OCI-M2 (cell line): ENCODE measurements around the gene H1-8.

Experiments
- DNase-seq: peaks from one replicate; lab custom pipeline; 2025; ENCODE audit not compliant: unreplicated experiment; lab: John Stamatoyannopoulos, UW

H1-8 gene

DNA sequence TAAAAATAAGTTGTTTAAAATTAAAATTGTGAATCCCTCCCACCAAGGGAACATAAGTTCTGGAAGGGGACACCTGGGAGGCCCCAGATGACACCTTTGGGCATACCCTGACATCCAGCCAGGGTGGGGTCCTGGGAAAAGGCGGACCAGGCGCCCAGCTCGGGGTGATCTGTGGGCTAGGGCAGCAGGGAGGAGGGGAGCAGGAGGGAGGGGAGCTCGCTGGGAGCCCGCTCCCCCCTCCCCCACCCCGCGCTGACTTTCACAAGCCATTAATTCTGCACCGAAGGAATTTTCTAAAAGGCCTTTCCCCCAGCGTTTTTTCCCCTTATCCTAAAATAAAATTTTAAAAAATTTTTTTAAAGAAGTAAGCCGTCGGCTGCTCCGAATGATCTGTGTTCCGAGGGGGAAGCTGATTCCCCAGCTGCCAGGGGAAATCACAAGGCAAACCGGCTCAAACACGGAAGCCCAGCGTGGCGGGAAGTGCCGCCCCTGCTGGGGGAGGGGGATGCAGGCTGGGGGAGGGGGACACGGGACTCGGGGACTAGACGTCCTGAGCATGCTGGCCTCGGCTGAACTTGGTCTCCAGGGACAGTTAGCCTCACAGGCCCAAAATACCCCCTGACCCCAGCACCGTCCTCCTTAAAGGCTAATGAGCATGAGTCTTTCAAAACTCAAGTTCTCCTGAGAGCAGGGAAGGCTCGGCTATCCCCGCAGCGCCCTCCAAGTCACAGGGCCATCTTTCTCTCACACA, 49.6 kb downstream of the H1-8 start:
- no peak for DNase-seq

DNA sequence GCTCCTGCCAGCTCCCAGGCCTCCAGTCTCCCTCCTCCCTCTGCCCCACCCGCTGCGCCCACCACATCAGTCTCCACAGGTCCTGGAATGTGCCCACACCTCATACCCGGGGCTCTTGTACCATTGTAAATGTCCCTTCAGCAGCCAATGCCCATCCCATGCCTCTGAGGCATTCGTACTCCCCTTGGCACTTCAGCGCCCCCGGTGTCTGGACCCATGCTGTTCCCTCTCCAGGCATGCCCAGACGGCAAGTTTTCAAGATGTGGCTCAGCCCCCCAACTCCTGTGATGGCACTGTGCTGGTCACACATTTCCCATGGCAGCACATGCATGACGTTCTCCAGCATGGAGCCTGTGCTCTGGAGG, 50.2 kb downstream of the H1-8 start:
- DNase-seq = no peak

DNA sequence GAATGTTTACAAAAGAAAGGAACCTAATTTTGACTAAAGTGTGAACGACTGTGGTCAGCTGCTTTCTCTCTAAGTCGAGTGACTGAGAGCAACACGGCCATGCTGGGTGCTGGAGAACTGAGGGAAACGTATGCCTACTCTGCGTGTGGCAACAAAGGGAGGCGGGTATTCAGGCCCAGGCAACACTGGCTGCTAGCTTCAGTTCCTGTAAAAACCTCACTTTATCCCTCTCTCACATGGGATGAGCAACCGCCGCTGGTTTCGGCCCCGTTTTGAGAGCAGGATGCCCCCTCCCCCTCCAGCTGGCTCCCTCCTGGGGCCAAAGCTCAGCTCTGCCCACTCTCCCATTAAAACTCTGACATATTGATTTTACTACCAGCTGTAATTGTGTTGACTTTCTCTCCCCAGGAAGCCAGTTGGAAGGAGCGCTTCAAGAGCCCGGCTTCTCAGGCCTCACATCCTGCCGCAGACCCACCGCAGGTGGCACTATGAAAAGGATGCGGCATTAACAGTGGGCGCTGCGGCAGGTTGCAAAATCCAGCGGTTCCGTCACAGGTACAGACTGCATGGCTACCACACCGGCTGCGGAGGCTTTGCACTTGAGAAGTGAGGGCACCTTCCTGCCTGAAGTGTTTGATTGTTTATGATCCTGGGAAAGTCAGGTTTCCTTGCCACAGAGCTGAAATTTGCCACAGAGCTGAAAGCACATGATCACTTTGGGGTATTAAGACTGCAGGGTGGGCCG, 50.8 kb downstream of the H1-8 start:
- no peak for DNase-seq

DNA sequence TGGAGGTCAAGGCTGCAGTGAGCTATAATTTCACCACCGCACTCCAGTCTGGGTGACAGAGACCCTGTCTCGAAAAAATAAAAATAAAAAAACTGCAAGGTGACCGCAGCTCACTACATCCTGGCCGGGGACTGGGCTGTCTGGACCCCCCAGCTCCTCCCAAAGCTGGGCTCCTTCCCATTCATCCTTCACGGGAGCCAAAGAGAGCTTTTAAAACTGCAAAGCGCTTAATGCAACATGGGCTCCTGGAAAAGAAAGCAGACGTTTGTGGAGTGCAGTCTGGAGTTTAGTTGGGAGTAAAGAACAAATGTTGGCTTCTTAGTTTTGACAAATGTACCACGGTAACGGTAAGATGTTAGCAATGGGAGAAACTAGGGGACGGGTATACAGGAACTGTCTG, 51.4 kb downstream of the H1-8 start:
- no peak for DNase-seq

DNA sequence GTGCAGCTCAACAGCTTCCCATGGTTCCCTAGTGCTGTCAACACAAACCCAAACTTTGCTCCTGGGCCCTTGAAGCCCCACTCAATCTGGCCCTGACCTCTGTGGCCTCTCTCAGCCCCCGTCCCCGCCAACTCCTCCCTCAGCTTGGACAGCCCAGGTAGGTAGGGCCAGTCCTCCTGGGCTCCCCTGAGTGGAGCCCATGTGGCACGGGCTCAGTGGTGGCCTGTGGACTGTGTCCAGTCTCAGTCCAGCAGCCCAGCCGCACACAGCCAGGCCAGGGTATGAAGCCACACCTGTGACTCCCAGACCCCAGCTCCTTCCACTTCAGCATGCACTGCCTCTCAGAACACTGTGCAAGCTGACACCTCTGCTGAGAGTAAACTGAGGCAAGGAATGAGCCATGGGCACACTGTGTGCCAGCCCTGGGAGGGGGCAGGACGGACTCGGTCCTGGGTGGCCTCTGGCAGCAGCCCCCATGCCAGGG, 52.0 kb downstream of the H1-8 start:
- no peak for DNase-seq

DNA sequence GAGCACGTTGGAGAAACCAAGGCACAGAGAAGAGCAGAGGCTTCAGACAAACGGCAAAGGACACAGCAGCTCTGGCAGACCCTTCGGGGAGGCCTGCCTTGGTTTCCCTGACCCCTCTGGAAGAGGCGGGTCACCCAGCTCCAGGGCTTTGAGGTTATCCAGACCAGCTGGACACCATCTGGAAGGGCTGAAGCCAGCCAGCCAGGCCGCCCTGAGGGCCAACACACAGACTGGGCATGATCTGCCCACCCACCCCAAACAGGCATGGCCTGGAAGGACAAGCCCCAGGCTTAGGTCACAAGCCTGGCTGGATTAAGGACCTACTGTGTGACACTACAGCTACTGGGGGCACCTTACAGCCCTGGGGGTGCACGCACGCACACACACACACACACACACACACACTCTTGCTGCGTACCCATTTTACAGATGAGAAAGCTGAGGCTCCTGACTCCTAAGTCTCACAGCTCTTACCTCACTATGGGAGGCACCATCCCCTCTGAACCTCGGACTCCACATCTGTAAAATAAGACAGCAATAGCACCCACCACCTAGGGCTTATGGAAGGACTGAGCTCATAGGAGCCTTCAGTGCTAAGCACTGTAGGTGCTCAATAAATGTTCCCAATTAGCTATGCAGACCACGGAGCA, 52.7 kb downstream of the H1-8 start:
- DNase-seq = no peak

DNA sequence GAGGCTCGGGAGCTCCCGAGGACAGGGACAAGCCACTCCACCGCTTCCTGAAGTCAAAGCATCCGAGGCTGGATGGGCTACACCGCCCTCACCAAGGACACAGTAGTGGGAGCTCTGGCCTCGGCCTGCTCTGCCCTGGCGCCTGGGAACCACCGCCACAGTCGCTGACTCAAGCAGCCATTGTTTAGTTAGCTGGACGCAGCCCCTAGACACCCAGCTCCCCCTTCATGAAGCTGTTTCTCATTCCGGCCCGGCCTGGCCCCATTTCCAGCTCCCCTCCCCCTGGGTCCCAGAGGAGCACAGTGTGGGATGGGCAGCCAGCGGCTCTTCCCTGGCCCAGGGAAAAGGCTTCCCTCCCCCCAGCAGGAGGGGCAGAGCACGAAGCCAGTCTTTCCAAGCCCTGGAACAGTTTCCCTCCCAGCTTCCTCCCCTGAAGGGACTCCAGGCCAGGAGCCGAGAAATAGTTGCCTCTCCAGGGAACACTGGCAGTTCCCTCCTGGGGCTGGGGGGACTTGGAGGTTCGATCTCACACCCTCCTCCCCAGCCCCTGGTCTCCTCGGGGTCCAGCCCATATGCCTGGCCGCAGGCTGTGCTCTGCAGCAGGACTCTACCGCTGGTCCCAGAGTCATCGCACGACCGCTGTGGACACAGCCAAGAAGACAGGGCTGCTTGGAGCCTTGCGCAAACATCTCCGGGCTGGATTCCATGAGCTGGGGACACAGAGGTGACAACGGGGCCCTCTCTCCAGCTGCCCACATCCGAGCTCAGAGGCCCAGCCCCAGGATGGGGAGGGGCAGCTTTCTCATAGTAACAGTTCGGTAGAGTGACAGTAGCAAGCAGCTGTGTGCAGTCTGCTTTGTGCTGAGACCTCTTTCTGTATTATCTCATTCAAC, 53.5 kb downstream of the H1-8 start:
- no peak for DNase-seq

DNA sequence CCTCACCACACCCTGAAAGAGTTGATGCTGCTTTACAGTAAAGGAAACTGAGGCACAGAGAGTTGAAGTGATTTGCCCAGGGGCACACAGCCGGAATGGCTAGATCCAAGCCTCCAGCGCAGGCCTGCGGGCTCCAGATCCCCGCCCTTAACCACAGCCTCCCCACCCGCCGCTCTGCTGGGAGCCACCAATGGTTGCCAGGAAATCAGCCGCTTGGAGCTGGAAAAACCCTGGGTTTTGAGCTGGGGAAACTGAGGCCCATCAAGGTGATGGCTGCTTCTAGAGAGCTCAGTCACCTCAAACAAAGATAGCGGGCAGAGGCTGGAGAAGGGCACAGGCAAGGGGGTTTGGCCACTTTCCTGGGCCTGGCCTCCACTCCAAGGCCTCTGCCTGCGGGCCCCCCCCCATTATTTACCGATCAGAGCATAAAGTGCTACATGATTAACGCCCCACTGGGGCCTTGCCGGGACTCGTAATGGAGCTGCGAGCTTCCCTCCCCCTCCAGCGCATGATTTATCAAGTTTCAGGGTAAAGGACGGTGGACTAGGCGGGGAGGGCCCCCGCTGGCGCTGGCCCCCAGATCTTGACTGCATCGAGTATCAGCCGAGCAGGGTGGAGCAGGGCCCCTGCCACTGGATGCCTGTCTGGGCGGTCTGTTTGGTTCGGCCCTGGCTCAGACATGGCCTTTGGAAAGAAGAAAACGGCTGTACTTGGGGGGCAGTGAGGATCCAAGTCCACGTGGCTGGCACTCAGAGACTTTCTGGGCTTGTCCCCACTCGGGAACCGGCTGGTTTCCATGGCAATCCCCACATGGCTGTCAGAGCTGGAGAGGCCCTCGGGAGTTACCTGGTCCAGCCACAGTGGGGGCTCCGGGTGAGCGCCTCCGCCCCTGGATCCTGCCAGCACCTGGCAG, 54.4 kb downstream of the H1-8 start:
- DNase-seq = no peak

DNA sequence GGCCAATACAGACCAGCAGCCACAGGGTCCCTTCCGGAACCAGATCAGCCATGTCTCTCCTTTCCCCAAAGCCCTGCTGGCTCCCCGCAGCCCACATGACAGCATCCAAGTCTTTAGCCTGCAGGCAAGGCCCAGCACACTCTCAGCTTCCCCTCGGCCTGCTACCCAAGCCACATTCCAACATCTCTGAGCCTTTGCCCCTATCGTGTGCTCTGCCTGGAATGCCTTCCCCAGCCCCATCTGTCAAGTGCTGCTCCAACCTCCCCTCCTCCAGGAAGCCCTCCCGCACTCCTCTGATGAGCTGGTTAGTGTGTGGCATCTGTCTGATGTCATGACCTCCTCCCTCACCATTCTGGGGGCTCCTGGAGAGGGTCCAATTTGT, 55.0 kb downstream of the H1-8 start:
- DNase-seq = no peak

DNA sequence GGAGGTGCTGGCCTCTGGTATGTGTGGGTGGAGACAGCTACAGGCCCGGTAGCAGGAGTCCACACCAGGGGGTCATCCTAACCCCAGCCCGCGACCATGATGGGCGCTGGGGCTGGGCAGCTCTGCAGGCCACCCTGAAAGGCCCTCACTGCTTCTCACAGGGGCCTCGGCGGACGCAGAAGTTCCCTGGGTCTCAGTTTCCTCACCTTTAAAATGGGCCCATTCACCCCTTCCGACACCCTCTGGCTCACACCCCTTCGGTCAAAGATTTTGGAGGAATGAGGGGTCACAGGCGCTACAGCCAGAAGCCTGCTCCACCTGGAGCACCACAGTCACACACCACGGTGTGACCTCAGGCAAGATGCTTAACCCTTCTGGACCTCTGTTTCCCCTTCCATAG, 55.5 kb downstream of the H1-8 start:
- no peak for DNase-seq

DNA sequence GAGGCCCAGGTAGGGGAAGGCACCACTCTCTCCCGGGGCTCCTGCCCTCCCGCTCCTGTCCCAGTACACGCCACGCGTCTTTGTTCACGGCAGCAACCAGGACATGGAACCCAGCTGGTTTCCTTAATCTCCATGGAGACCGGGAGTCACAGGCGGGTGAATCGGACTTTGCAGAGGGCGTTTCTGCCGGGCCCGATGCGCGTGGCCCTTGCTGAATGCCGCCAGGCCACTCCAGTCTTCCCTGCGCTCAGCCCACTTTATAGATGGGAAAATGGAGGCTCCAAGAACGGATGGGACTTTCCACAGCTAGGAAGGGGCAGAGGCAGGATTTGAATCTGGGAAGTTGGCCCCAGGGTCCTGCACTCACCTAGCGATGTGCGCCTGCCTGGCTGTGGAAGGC, 56.1 kb downstream of the H1-8 start:
- DNase-seq = no peak

DNA sequence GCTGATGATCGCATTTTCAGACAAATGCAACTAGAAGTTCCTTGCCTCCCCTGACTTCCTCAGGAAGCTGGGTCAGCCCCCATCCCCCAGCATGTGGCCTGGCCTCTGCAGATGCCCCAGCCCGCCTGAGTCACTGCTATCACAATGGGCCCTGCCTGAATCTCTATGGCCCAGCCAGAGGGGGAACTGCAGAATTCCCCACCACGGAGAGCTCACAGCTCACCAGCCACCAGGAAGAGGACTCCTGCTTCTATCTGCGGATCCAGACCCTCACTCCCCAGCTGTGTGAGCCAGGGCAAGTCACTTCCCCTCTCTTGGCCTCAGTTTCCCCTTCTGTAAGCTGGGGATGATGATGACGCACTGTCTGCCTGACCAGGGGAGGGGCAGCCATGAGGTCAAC, 56.6 kb downstream of the H1-8 start:
- DNase-seq = no peak

DNA sequence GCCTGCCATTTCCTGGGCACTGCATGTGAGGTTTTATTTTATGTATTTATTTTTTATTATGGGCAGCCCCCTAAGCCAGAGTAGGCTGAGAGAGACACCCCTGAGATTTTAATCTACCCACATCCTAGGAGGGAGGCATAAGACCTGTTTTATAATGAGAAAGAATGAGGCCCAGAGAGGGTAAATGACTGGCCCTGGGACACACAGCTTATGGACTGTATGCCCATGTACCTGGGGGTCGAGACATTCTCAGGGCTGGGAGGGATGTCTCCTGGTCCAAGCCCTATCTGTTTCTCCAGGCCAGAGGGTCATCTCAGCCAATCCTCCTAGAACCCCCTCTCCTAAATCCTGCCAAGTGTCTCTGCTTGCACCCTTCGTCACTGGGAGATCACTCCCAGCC, 57.4 kb downstream of the H1-8 start:
- no peak for DNase-seq
